IPS-15b (cell line): ENCODE measurements around the gene COQ6.
"Not testable (repeated sequence)": the region's sequence is repeated elsewhere in the genome, so short reads cannot be mapped to it uniquely, and the experiment has no call there.

Experiments
- H3K27me3 ChIP-seq: one replicate; pipeline ENCODE4 v1.6.1; 2013; ENCODE audit warnings: low read length; ENCODE audit not compliant: control insufficient read depth, insufficient read depth
- H3K36me3 ChIP-seq: one replicate; pipeline ENCODE4 v1.6.1; 2013; ENCODE audit warnings: low read length; ENCODE audit not compliant: control insufficient read depth, insufficient read depth
- H3K4me1 ChIP-seq: one replicate; pipeline ENCODE4 v1.6.1; 2013; ENCODE audit warnings: mild to moderate bottlenecking, low read length; ENCODE audit not compliant: control insufficient read depth, insufficient read depth
- H3K4me3 ChIP-seq: one replicate; pipeline ENCODE4 v1.5.1; 2013; ENCODE audit warnings: low read depth, low read length
- H3K9ac ChIP-seq: one replicate; pipeline ENCODE4 v1.6.1; 2013; ENCODE audit warnings: low read depth, mild to moderate bottlenecking, low read length
- H3K9me3 ChIP-seq: one replicate; pipeline ENCODE4 v1.6.1; 2013; ENCODE audit warnings: mild to moderate bottlenecking, low read length; ENCODE audit not compliant: control insufficient read depth, insufficient read depth

COQ6 gene

DNA sequence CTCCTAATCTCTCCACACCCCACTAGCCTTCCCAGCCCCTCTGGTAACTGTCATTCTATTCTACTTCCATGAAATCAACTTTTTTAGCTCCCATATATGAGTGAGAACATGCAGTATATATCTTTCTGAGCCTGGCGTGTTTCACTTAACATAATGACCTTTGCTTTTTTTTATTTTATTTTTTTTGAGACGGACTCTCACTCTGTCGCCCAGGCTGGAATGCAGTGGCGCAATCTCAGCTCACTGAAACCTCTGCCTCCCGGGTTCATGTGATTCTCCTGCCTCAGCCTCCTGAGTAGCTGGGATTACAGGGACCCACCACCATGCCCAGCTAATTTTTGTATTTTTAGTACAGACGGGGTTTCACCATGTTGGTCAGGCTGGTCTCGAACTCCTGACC is 38.6 kb downstream of the COQ6 start:
- not testable (repeated sequence) for H3K4me3 ChIP-seq, H3K4me1 ChIP-seq, H3K9me3 ChIP-seq, H3K27me3 ChIP-seq, H3K9ac ChIP-seq, H3K36me3 ChIP-seq

DNA sequence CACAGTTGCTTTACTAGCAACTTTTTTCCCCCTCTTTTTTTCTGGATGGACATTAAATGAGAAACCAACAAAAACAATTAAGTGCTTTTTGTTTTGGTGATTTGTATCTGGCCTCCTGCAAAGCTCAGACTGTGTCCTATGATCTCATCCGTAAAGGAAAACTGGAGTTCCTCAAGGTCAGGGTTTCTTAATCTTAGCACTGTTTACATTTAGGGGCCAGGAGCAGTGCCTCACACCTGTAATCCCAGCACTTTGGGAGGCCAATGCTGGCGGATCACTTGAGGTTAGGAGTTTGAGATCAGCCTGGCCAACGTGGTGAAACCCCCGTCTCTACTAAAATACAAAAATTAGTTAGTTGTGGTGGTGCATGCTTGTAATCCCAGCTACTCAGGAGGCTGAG is 41.0 kb downstream of the COQ6 start:
- H3K4me1 ChIP-seq = peaks cover 2% of the 10 kb centered on the region
- H3K36me3 ChIP-seq = peaks cover 5% of the 10 kb centered on the region
- no peak overlapping the region for H3K4me3 ChIP-seq
- no peak overlapping the region for H3K9ac ChIP-seq
- no peaks in the 10 kb centered on the region for H3K9me3 ChIP-seq
- no peaks in the 10 kb centered on the region for H3K27me3 ChIP-seq

DNA sequence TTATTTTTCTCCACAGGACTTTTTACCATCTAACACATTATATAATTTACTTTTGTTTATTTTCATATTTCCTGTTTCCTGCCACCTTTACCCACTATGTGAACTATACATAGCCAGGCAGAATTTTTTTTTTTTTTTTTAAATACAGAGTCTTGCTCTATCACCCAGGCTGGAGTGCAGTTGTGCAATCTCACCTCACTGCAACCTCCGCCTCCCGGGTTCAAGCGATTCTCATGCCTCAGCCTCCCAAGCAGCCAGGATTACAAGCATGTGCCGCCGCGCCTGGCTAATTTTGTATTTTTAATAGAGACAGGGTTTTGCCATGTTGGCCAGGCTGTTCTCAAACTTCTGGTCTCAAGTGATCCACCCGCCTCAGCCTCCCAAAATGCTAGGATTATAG is 44.8 kb downstream of the COQ6 start:
- not testable (repeated sequence) for H3K4me1 ChIP-seq, H3K27me3 ChIP-seq, H3K9ac ChIP-seq, H3K9me3 ChIP-seq, H3K4me3 ChIP-seq, H3K36me3 ChIP-seq

DNA sequence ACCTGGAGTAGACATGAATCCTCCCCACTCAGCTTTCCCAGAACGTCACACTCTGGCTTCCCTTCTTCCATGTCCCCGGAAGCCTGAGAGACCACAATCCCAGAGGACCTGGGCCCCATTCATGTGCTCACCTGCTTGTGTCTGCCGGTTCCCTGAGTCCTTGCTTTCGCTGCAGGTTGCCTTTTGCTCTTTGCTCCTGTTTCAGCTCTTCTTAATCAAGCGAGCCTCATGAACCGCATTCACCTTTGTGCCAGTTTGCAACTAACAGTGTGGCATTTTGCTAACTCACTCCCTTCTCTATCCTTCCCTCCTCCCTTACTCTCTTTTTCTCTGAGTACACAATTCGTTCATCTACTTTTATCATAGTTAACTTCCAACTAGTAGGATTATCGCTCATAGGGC is 45.9 kb downstream of the COQ6 start:
- no peak overlapping the region for H3K4me3 ChIP-seq
- no peaks in the 10 kb centered on the region for H3K27me3 ChIP-seq
- H3K36me3 ChIP-seq = no peaks in the 10 kb centered on the region
- H3K9me3 ChIP-seq = no peaks in the 10 kb centered on the region
- peaks cover 1% of the 10 kb centered on the region for H3K4me1 ChIP-seq
- H3K9ac ChIP-seq = no peak overlapping the region

DNA sequence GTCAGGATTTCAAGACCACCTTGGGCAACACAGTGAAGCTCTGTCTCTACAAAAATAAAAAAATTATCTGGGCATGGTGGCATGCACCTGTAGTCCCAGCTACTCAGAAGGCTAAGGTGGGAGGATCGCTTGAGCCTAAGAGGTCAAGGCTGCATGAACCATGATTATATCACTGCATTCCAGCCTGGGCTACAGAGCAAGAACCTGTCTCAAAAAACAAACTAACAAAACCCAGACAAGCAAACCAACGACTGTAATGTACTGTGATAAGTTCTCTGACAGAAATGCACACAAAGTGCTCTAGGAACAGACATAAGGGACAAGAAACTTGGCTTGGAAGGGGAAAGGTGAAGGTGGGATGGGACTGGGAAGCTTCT is 46.6 kb downstream of the COQ6 start:
- no peak overlapping the region for H3K4me3 ChIP-seq
- H3K9me3 ChIP-seq = no peaks in the 10 kb centered on the region
- no peak overlapping the region for H3K9ac ChIP-seq
- no peaks in the 10 kb centered on the region for H3K4me1 ChIP-seq
- no peaks in the 10 kb centered on the region for H3K27me3 ChIP-seq
- H3K36me3 ChIP-seq = no peaks in the 10 kb centered on the region

DNA sequence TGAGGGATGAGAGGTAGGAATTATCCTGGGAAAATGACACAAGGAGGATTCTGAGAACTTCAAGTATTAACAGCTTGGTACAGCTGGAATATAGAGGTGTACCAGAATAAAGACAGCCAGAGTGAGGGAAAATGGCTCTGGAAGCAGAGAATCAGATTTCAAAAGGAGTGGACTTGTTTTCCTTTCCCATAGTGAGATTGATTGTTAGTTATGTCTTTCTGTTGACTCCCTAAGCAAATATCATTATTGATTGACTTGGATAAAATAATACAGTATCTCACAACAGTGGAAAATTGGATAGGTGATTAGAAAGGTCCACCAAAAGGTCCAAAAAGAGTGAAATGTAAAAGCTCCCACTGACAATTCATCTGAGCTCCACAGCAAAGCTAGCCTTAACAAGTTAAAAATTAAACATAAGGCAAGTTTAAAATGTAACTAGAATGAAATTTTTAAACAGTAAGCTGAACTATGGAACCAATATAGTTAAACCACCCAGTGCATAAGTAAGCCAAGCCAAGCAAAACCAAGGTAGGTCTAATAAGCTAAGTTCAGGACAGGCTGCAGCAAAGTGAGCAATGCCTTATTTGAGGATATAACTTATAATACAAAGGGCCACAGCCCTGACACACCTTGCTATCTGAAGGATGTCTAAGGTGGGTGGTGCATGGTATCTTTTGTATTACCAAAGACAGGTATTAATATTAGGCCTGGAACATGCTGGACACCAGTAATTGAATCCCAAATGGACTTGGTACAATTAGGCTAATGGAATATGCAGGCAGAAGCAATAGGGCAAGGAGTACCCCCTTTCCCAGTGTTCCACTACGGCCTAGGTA is 47.2 kb downstream of the COQ6 start:
- no peaks in the 10 kb centered on the region for H3K9me3 ChIP-seq
- H3K4me1 ChIP-seq = no peaks in the 10 kb centered on the region
- H3K27me3 ChIP-seq = no peaks in the 10 kb centered on the region
- no peak overlapping the region for H3K9ac ChIP-seq
- H3K4me3 ChIP-seq = no peak overlapping the region
- no peaks in the 10 kb centered on the region for H3K36me3 ChIP-seq

DNA sequence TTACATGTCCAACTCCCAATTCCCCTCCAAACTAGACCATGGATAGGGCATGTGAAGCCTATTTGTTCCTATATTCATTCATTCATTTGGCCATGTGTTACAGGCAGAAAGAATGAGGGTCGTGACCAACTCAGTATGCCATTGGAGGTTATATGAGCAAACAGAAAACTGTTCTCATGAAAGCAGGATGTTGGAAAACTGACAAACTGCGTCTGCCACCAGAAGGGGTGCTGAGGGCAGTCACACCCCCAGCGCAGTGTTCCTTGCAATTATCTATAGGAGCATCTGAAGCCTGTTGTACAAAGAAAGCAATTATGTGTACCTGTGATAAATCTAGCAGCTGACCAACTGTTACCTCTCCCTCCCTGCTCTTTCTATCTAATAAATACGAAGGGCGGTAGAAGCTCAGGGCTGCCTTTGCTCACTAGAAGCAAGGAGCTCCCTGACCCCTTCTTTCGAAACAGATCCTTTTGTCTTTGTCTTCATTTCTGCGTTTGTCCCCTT is 47.9 kb downstream of the COQ6 start:
- Histone ChIP-seq H3K4me3 (no peak overlapping the region), H3K27me3 (no peaks in the 10 kb centered on the region), H3K9me3 (no peaks in the 10 kb centered on the region), H3K4me1 (no peaks in the 10 kb centered on the region), H3K9ac (no peak overlapping the region), H3K36me3 (no peaks in the 10 kb centered on the region)

DNA sequence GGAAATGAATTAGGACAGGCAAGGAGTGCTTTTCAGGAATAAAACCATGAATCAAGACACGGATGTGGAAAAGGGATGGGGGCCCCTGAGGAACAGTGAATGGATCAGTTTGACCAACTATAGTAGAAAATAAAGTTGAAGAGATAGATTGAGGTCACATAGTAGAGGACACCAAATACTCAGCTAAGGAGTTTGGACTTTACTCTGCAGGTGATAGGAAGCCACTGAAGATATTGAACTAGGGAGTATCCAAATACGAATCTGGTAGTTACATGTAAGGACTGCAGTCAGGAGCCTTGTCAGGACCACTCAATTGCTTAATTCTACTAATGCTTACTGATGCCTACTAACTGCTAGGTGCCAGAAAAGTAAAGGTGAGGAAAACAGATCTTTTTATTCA is 48.6 kb downstream of the COQ6 start:
- no peaks in the 10 kb centered on the region for H3K4me1 ChIP-seq
- H3K9me3 ChIP-seq = no peaks in the 10 kb centered on the region
- H3K36me3 ChIP-seq = peaks cover 2% of the 10 kb centered on the region
- H3K27me3 ChIP-seq = no peaks in the 10 kb centered on the region
- no peak overlapping the region for H3K9ac ChIP-seq
- no peak overlapping the region for H3K4me3 ChIP-seq

DNA sequence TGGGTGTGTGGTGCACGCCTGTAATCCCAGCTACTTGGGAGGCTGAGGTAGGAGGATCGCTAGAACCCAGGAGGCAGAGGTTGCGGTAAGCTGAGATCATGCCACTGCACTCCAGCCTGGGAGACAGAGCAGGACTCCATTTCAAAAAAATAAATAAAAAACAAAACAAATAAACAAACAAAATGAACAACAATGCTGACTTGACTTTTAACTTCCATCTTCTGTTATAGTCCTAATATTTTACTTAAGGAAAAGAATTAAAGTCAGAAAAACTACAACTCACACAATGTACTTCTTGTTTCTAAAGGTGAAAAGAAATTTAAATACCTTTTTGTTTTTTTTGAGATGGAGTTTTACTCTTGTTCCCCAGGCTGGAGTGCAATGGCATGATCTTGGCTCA is 55.6 kb downstream of the COQ6 start:
- not testable (repeated sequence) for H3K4me1 ChIP-seq, H3K4me3 ChIP-seq, H3K9ac ChIP-seq, H3K9me3 ChIP-seq, H3K27me3 ChIP-seq, H3K36me3 ChIP-seq

DNA sequence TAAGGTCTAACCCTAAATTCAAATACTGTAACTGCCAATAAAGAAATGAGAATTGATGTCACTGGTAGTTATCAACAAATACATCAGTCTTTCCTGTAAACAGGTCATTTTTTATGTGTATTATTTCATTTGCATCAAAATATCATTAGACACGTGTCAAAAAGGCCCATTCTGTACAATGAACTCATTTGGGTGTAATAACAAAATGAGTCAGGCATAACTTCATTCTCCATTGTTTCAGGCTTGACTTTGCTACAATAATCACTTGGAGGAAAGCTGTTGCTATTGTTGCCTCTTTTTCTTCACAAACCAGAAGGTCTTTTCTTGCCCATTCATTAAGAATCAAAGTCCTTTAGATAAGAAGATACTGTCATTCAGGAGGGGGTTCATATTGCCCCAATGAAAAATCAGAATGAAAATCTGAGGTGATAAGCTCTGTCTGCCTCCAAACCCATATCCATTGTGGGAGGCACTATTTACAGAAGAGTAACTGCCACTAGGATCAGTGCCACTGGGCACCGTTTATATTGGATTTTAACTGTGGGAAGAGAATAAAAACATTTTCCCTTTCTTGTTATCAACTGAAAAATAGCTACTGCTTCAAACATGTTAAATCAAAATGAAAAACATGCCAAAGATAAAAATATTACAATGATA is 58.9 kb downstream of the COQ6 start:
- H3K27me3 ChIP-seq = no peaks in the 10 kb centered on the region
- H3K4me3 ChIP-seq = no peak overlapping the region
- no peaks in the 10 kb centered on the region for H3K36me3 ChIP-seq
- H3K9ac ChIP-seq = no peak overlapping the region
- H3K9me3 ChIP-seq = no peaks in the 10 kb centered on the region
- no peaks in the 10 kb centered on the region for H3K4me1 ChIP-seq
